Inflammatory macrophage treated with lipopolysaccharide for 4 hours (primary cell): ENCODE results near the gene FBXO42.
"Not testable (repeated sequence)": the region's sequence is repeated elsewhere in the genome, so short reads cannot be mapped to it uniquely, and the experiment has no call there.

Experiments
- DNase-seq: peaks from one replicate; pipeline ENCODE4 v3.0.0-alpha.2; 2020

The FBXO42 gene

DNA sequence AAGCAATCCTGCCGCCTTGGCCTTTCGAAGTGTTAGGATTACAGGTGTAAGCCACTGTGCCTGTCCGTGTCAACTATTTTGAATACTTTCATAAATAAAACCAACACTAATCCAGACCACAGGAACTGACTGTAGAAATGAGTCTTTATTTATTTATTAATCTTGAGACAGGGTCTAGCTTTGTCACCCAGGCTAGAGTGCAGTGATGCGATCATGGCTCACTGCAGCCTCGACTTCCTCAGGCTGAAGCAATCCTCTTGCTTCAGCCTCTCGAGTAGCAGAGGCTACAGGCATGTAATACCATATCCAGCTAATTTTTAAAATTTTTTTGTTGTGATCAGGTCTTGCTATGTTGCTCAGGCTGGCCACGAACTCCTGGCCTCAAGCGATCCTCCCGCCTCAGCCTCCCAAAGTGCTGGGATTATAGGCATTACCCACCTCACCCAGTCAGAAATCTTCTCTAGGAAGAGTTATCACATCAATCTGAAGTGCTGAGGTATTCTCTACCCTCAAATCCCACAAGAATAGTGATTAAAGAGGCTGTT lies 93.6 kb downstream of the FBXO42 start:
- DNase-seq: peak; percentile 21

- DNase-seq: no peak
These were observed 94.3 kb downstream of the FBXO42 start for GRCh38 chr1:16257968-16258367.

DNA sequence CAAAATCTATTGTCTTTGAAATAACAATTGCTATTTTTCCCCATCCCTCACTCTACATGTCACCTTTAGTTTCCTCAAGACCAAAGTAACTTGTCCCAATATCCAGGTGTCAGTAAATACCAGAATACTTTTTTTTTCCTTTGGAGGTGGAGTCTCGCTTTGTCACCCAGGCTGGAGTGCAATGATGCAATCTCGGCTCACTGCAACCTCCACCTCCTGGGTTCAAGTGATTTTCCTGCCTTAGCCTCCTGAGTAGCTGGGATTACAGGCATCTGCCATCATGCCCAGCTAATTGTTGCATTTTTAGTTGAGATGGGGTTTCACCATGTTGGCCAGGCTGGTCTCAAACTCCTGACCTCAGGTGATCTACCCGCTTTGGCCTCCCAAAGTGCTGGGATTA lies 94.7 kb downstream of the FBXO42 start:
- DNase-seq: not testable (repeated sequence)

DNA sequence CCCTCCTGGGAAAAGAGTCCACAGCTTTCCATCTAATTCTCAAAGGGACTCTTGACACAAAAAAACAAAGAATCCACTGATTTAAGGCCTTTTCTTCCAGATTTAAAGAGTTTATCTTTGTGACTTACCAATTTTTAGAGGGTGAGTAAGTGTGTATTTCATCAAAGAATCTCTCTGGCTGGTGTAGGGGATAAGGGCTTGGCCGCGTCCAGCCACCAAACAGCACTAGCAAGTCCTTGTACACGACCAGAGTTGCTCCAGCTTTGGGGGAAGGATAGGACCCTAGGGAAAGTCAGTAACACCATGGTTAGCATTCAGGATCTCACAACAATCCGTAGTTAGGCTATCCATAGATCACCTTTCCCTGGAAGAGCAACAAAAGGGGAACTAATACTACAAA lies 95.8 kb downstream of the FBXO42 start:
- DNase-seq: no peak

GRCh38 chr1:16254263-16254928 lies 97.9 kb downstream of the FBXO42 start:
- DNase-seq: no peak

DNA sequence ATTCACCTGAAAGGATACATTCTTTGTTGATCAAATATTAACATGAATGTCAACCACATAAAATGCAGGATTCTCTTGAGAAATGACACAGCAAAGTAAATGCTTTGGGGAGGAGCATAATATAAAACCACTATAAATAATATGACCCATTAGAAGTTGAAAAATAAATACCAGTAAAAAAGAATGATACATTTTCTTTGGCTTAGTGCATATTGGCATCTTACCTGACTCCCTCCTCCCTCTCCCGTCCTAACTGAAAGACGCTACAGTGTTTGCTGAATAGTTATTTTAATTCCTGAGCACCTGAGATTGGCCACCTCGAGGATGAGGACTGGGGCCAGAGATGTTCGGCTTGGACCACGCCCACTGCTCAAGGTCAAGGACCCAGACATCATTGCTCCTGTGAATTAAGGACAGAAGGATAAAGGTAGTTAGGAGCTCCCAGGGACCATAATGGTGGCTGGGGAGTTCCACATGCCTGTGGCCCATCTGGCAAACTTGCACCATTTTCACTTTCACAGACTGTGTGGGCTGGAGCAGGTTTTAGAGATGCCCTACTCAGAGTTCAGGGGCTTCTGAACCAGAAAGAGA lies 98.9 kb downstream of the FBXO42 start:
- no peak for DNase-seq

DNA sequence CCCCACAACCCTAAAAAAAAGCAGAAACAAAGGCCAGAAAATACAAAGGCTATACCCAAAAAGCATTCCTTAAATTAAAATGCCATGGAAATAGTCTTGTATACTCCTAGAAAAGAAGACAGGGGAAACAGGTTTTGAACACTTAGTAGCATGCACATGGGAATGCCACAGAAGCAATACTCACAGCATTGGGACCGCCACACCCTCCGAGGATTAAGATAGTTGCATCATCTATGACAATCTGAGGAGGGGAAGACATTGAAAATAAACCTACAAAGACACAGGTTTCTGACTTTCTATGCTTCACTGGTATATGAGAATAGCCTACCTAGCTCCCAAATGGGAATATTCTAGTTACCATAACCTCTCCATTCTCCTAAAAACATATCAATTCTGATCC lies 99.4 kb downstream of the FBXO42 start:
- no peak for DNase-seq

- no peak for DNase-seq
These were observed 100.9 kb downstream of the FBXO42 start for GRCh38 chr1:16251381-16251780.

DNA sequence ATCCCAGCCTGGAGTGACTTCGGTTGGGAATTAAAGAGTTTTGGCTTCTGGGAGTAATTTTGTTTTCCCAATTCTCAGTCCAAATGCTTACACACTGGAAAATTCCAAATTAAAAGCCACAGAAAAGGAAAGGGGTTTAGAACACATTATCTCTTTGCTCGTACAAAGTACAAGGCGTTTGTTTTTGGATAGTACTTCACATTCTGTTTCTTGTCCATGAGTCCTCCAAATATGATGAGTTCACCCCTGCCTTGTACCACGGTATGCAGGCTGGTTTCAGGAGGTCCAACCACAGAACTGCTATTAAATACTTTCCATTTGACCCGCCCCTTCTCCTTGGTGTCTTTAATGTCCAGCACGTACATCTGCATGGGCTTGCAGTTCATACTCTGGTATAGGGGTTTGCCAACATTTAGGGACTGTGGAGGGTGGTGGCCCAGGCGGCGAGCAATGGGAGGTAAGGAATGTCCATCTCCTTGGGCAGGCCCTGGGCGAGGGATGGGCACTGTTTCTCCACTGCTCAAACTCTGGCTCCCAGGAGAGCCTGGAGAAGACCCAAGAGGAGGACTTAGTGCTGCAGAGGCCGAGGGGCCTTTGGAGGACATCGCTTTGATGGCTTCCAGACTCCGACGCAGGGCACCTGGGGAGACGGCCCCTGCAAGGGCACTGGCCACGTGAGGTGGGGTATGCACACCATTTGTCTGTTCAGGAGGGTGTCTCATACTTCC lies 101.6 kb downstream of the FBXO42 start:
- DNase-seq: no peak

DNA sequence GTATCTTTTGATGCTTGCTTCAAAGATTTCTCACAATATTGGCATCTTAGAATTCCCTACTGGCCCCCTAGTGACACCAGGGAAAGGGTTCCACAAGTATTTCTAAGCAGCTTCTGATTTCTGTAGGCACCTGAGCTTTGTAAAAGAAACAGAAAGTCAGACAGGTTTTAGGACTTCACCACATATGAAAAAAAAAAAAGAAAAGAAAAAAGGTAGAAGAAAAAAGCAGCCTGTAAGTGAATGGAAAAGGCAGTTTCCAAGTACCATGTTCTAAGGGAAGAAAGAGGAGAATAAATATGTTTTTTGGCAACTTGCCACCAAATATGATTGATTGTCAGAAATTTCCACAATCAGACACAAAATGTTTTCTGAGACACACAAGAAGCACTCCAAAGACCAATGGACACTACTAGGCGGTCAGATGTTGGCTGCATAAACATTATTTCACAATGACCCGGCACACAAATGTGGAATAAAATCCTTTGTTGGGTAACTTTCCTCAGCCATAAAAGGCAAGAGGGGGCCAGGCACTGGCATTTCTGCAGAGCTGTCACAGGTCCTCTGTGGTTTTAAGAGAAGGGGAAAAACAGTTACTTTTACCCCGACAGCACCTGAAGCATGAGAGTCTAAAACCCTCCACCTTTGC lies 102.6 kb downstream of the FBXO42 start:
- DNase-seq: peak; percentile 50

DNA sequence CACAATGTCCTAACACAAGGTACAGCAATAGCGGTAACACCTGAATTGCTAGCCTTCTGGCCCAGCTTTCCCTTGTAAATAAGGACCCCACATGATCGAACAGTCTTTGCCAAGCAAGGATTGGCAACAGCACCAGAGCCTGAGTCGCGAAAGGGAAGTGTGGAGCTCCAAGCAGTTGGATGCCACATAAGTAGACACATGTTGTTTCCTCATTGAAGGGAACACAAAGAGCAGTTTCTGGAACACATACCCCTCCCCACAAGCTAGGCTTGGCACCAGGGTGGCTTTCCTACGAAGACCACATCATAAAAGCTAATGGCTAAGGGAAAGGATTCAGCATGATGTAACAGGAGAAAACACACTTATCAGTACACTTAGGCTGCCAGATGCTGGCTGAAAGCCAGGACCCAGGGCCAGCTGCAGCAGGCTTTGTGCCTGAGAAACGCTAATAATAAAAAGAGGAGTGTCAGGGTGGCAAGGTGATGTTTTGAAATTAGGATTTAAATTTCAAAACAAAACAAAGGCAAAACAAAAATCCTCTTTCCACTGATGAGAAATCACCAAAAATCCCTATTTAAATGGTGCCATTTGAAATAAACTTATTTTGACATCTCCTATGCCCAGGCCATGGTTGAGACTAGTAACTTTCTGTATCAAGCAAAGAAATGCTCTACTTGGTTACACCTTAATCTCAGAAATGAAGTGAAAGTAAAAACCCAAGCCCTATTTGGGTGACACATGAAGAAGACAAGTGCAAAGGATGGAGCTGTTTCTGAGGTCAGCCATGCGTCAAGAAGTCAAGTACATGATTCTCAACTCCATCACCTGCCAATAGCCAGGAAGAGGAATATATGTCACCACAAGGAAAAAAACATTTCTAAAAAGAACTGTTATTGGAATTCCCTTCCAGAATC lies 103.4 kb downstream of the FBXO42 start:
- DNase-seq: peak; percentile 13

DNA sequence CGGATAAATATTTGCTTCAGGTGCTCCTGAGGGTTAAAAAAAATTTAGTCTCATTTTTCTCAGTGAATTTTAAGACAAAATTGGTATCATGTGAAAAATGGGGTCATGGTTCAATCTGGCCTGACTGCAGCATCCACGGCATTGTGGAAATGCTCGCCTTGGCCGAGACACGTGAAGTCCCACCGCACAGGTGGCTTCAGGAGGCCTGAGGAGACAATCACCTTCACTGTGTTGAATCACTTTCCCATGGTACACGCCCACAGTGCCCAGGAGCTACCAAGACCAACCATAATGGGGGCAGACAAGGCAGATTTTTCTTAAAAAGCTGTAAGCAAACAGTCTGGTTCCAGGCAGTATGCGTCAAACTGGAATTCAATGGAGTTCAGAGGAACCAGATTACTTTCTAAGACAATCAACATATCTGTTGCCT lies 104.3 kb downstream of the FBXO42 start:
- DNase-seq: no peak

GRCh38 chr1:16247441-16247840 lies 104.8 kb downstream of the FBXO42 start:
- DNase-seq: no peak

DNA sequence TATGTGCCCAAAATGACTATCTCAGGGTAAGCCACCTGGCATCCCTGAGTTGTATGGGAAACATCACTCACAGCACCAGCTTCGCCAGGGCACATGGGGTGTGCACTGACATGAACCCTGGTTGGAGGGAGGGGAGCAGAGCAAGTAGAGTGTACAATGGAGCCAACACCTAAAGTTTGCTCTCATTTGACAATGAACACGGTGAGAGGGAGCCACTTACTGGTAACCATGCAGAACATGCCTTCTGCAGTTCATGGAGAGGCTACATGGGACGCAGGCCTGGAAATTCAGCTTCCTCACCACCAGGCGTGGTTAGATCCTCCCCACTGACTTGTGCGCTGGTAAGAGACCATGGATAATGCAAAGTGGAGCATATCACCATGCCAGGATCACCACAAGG lies 105.3 kb downstream of the FBXO42 start:
- DNase-seq: no peak

DNA sequence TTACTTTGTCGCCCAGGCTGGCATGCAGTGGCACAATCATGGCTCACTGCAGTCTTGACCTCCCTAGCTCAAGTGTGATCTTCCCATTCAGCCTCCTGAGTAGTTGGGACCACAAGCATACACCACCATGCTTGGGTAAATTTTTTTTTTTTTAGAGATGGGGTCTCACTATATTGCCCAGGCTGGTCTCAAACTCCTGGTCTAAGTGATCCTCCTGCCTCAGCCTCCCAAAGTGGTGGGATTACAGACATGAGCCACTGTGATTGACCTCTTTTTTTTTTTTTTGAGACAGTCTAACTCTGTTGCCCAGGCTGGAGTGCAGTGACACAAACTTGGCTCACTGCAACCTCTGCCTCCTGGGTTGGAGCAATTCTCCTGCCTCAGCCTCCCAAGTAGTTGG lies 106.0 kb downstream of the FBXO42 start:
- not testable (repeated sequence) for DNase-seq

GRCh38 chr1:16245476-16246196 lies 106.6 kb downstream of the FBXO42 start:
- DNase-seq: no peak

GRCh38 chr1:16244650-16245285 lies 107.5 kb downstream of the FBXO42 start:
- DNase-seq: no peak

- DNase-seq: peak; percentile 66
These were observed 108.2 kb downstream of the FBXO42 start for GRCh38 chr1:16243936-16244649.

- DNase-seq: no peak
These were observed 109.1 kb downstream of the FBXO42 start for GRCh38 chr1:16243215-16243610.

GRCh38 chr1:16242556-16243214 lies 109.6 kb downstream of the FBXO42 start:
- no peak for DNase-seq
